ENCODE measurements around the gene XPC.

Gene XPC

DNA sequence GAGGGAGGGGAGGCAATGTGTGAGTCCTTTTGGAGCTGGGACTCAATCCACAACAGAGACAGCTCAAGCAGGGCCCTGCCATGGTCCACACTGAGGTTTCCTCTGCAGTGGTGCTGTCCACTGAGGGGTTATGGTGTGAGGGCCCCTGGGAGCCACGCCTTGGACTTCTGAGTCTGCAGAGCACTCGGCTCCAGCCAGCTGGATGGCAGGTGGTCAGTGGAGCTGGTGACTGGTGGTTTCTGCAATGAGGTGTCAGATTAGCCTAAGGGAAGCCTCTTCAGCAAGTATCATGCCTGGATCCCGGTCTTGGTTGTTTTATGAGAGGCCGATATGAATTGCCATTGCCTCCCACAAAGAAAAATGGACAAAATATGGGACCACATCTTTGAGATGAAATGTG is 21.9 kb upstream of the XPC start:
- no peak for TF ChIP-seq CTCF (IDR thresholded peaks at IDR 0.05)
- no peak for DNase-seq (ENCODE audit: low spot score)
- Histone ChIP-seq H3K27ac (no peak overlapping the region), H3K4me3 (no peak overlapping the region)

DNA sequence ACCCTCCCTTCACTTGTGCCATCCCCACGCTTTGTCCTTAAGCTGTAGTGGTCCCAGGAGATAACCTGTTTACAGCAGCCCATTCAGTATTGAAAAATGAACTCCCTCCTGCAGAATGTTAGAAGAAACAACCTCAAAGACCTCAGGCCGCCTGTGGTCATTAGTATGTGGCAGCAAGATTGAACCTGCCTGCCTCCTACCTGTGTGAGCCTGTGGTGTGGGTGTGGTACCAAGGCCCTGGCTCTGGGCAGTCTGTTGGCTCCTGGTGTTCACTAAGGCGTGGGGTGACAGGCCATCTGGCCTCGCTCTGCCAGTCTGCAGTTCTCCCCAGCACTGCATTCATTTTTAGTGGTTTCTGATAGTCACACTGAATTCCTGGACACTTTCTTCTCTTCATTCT is 21.2 kb upstream of the XPC start:
- DNase-seq (ENCODE audit: low spot score) = no peak
- Histone ChIP-seq H3K27ac (no peak overlapping the region), H3K4me3 (no peak overlapping the region)
- no peak for TF ChIP-seq CTCF (IDR thresholded peaks at IDR 0.05)

- H3K27ac ChIP-seq = no peak overlapping the region
- no peak for DNase-seq (ENCODE audit: low spot score)
- H3K4me3 ChIP-seq = no peak overlapping the region
Measured at GRCh38 chr3:14194865-14195264, 16.5 kb upstream of the XPC start.

DNA sequence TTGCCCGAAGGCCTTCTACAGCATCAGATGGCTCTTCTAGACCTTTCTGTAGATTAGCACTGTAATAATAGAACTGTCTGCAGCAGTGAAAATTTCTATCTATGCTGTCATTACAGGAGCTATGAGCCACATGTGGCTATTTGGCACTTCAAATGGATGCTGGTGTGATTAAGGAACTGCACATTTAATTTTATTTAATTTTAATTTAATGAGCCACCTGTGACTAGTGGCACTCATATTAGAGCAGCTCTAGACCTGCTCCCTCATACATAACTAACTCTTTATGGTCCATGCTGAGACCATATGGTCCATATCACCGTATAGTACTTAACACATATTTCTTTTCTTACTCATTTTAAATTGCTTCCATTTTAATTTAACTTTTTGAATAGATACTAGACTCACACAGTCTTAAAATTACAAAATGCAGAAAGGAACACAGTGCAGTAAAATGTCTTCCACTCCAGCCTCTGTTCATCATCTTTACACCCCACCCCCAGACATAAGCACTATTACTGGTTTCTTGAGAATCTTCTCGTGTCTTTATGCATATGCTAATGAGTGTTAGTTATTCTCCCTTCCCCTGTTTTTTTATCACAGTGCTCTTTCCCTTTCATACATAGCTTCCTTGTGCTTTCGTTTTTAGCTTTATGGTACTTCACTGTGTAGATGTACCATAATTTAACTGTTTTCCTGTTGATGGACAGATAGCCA is 9.8 kb upstream of the XPC start:
- H3K4me3 ChIP-seq = no peak overlapping the region
- H3K27ac ChIP-seq = no peak overlapping the region
- TF ChIP-seq CTCF (IDR thresholded peaks at IDR 0.05) = no peak
- DNase-seq (ENCODE audit: low spot score) = no peak

More at GRCh38 chr3:14194865-14195264, 16.5 kb upstream of the XPC start:
- no peak for TF ChIP-seq CTCF (IDR thresholded peaks at IDR 0.05)

- TF ChIP-seq CTCF (IDR thresholded peaks at IDR 0.05) = no peak
- Histone ChIP-seq H3K27ac (no peak overlapping the region), H3K4me3 (no peak overlapping the region)
- no peak for DNase-seq (ENCODE audit: low spot score)
Measured at GRCh38 chr3:14186854-14187458, 8.6 kb upstream of the XPC start.

DNA sequence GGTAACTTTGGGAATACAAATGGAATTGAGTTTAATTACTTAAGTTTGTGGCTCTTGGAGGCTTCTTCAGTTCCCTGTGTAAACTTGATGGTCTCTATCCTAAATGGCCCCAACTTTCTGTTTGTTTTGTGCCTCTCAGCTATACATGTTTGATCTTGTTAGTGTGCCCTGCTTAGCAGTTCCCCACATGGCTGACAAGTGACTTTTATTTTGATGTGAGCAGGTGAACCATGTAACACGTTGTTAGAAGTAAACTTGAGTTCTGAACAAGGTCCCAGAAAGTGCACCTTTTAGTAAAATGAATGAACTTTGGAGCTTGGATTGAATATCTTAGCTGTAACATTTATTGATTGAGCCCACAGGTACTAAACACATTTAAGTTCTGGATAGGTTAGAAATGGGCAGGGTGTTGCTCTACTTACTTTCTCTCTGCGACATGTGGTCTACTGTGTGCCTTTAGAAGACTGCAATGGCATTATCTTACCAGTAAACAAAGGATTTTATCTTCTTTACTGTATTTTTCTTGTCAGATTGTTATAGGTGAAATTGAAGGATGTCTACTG is 4.7 kb upstream of the XPC start:
- Histone ChIP-seq H3K4me3 (no peak overlapping the region), H3K27ac (no peak overlapping the region)
- no peak for TF ChIP-seq CTCF (IDR thresholded peaks at IDR 0.05)
- DNase-seq (ENCODE audit: low spot score) = no peak

DNA sequence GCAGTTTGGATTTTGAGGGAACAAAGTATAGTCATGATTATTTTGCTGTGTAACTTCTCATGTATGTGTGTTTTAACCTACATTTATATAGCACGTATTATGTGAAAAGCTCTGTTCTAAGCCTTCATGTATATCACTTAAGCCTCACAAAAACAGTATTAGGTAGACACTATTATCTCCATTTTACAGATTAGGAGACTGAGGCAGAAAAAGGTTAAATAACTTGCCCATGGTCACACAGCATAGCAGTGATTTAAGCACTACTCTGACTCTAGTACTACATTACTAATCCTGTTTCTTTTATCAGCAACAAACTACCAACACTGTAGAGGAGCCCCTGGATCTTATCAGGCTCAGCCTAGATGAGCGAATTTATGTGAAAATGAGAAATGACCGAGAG is 2.9 kb upstream of the XPC start:
- Histone ChIP-seq H3K4me3 (no peak overlapping the region), H3K27ac (no peak overlapping the region)
- no peak for DNase-seq (ENCODE audit: low spot score)
- TF ChIP-seq CTCF (IDR thresholded peaks at IDR 0.05) = no peak
